Esophagus muscularis mucosa (tissue), 4 donors: ENCODE measurements around the gene GPR179. TPM values are rescaled to one million over a fixed set of nuclear protein-coding genes. Genes with fewer than 3 reads are reported as not detected.
"Not testable (repeated sequence)": the region's sequence is repeated elsewhere in the genome, so short reads cannot be mapped to it uniquely, and the experiment has no call there.

Source experiments
- DNase-seq: peaks from one replicate; pipeline ENCODE4 v3.0.0-alpha.2; 2017; ENCODE audit errors: extremely low spot score
- H3K27ac ChIP-seq, 4 donors: fragments of 200-600 bp; sonication (generic); replicated peaks in 1 of 4; 1 replicate in 3 of 4; 2 replicates in 1 of 4; pipeline ENCODE4 v1.5.1; 2016 to 2019; ENCODE audit warnings: mild to moderate bottlenecking in 1 of 4
- H3K27me3 ChIP-seq, 4 donors: fragments of 200-600 bp; sonication (generic); one replicate each; pipeline versions ENCODE4 v1.5.1 to v1.6.0; 2016 to 2019
- H3K36me3 ChIP-seq, 4 donors: fragments of 200-600 bp; sonication (generic); one replicate each; pipeline ENCODE4 v1.5.1; 2016 to 2019
- H3K4me1 ChIP-seq, 4 donors: fragments of 200-600 bp; sonication (generic); one replicate each; pipeline ENCODE4 v1.5.1; 2016 to 2019
- H3K4me3 ChIP-seq, 4 donors: fragments of 200-600 bp; sonication (generic); 1 replicate in 2 of 4; 2 replicates in 2 of 4; pipeline ENCODE4 v1.5.1; 2016 to 2019; ENCODE audit warnings: mild to moderate bottlenecking in 4 of 4, moderate library complexity in 1 of 4
- H3K9me3 ChIP-seq, 4 donors: fragments of 200-600 bp; sonication (generic); 1 replicate in 3 of 4; 2 replicates in 1 of 4; pipeline ENCODE4 v1.5.1; 2016 to 2019
- CTCF ChIP-seq, 3 experiments: fragments of 200-600 bp in 2 of 3; fragments of 450-650 bp in 1 of 3; sonication (generic) in 2 of 3; IDR thresholded peaks; one replicate each; pipeline ENCODE4 v1.5.1; 2017 to 2019; ENCODE audit warnings: antibody characterized with exemption in 3 of 3, mild to moderate bottlenecking in 2 of 3, moderate library complexity in 1 of 3
- POLR2AphosphoS5 ChIP-seq, 2 donors: sonication (generic); formaldehyde crosslinking; IDR thresholded peaks; one replicate each; pipeline ENCODE4 v1.6.1; 2017; ENCODE audit warnings: antibody characterized with exemption in 2 of 2
- WGBS: methylation state at CpG from one replicate; pipeline ENCODE4 v1.1.5; 2018; 5-methylcytosine and 5-hydroxymethylcytosine counted together
- intact Hi-C: fragments of 100-400 bp; cut with DNase I; formaldehyde crosslinking; loops from one replicate; pipeline ENCODE4 v1.15.1; 2023
- total RNA-seq, 4 donors: library from RNA; depleted of rRNA; stranded (reverse); fragments of >200 nt; gene quantifications; one replicate each; pipeline versions ENCODE4 v1.1.0 to v1.2.1, GENCODE V29; 2016

The GPR179 gene
- total RNA-seq, 4 donors from 2014 or later: under 0.01 to 0.29 TPM; not detected in 2

- H3K27me3 ChIP-seq, H3K9me3 ChIP-seq, intact Hi-C loops, H3K4me1 ChIP-seq: not testable (repeated sequence)
- WGBS: 1% methylated on average over 47 of the region's 48 CpGs
- Histone ChIP-seq H3K36me3 (peaks cover 6 to 22% (median 11%) of the 10 kb centered on the region in 4 donors), H3K27ac (peak within 1 kb of the TSS; percentile 73 to 77 (median 76)), H3K4me3 (peak within 1 kb of the TSS; percentile 52 to 64 (median 56))
- DNase-seq: peak; percentile 98
- TF ChIP-seq POLR2AphosphoS5 (IDR thresholded peaks at IDR 0.05): peak; percentile 46 to 82
- TF ChIP-seq CTCF (IDR thresholded peaks at IDR 0.05): peak in 1 of 3 experiments; percentile 10
These were observed 46.8 kb downstream of the GPR179 start, which contains the start of gene MRPL45 for GRCh38 chr17:38296834-38297517. MRPL45 (plus strand) TSS chr17:38297168; CDS start chr17:38297184, 16 bp downstream.

GRCh38 chr17:38295602-38296365, 48.0 kb downstream of the GPR179 start:
- DNase-seq, H3K9me3 ChIP-seq, H3K4me1 ChIP-seq, intact Hi-C loops, H3K4me3 ChIP-seq, H3K27me3 ChIP-seq: not testable (repeated sequence)
- peak overlapping the region; percentile 73 to 77 (median 76) for H3K27ac ChIP-seq
- peaks cover 0 to 13% (median 7%) of the 10 kb centered on the region in 4 donors for H3K36me3 ChIP-seq
- 68% methylated on average over 16 of the region's 21 CpGs for WGBS

GRCh38 chr17:38289760-38290159, 54.0 kb downstream of the GPR179 start:
- not testable (repeated sequence) for H3K9me3 ChIP-seq

GRCh38 chr17:38288217-38288827, 55.4 kb downstream of the GPR179 start:
- H3K36me3 ChIP-seq, H3K27me3 ChIP-seq, H3K9me3 ChIP-seq, intact Hi-C loops, DNase-seq, H3K27ac ChIP-seq, H3K4me3 ChIP-seq: not testable (repeated sequence)
- WGBS: 58% methylated on average over 10 of the region's 12 CpGs
- peaks cover 7 to 19% (median 14%) of the 10 kb centered on the region in 4 donors for H3K4me1 ChIP-seq
- TF ChIP-seq CTCF (IDR thresholded peaks at IDR 0.05): peak; percentile 16 to 36 (median 30)

More at GRCh38 chr17:38289760-38290159, 54.0 kb downstream of the GPR179 start:
- H3K4me3 ChIP-seq, H3K27ac ChIP-seq, DNase-seq, H3K27me3 ChIP-seq, intact Hi-C loops, H3K36me3 ChIP-seq: not testable (repeated sequence)
- WGBS: 75% methylated on average over 1 of the region's 1 CpG
- H3K4me1 ChIP-seq: peaks cover 7 to 19% (median 14%) of the 10 kb centered on the region in 4 donors

GRCh38 chr17:38286501-38287091, 57.2 kb downstream of the GPR179 start:
- WGBS: 24% methylated on average over 7 of the region's 11 CpGs
- Histone ChIP-seq H3K4me1 (peaks cover 7 to 19% (median 14%) of the 10 kb centered on the region in 4 donors), H3K27ac (peak overlapping the region; percentile 57 to 75 (median 71)), H3K4me3 (peak overlapping the region in 3 of 4 donors; percentile 1 to 32 (median 7))
- TF ChIP-seq POLR2AphosphoS5 (IDR thresholded peaks at IDR 0.05): peak; percentile 46 to 78
- H3K36me3 ChIP-seq, H3K27me3 ChIP-seq, H3K9me3 ChIP-seq, DNase-seq, intact Hi-C loops: not testable (repeated sequence)

- H3K4me3 ChIP-seq, DNase-seq, intact Hi-C loops, H3K9me3 ChIP-seq, H3K27me3 ChIP-seq, H3K36me3 ChIP-seq: not testable (repeated sequence)
- H3K27ac ChIP-seq: peak overlapping the region in 3 of 4 donors; percentile 40 to 67 (median 57)
- H3K4me1 ChIP-seq: peaks cover 7 to 19% (median 14%) of the 10 kb centered on the region in 4 donors
These were observed 57.8 kb downstream of the GPR179 start for GRCh38 chr17:38285994-38286393.

Other genes with a start within 250 kb of the GPR179 start
- gene TBC1D3E, start 216.0 kb downstream of the GPR179 start, total RNA-seq: not detected
- not detected for gene TBC1D3, start 151.4 kb downstream of the GPR179 start, total RNA-seq
- 10 to 100 TPM; 27.6 to 35.3 (median 29.2) TPM for gene MRPL45, start 46.8 kb downstream of the GPR179 start, total RNA-seq
- 10 to 100 TPM; 11.2 to 18.9 (median 13.5) TPM for gene SOCS7, start 7.9 kb upstream of the GPR179 start, total RNA-seq
- 100 to 1,000 TPM in 2 of 4 donors, 10 to 100 TPM in 2; 58.6 to 150 (median 104) TPM for gene ARHGAP23, start 84.5 kb upstream of the GPR179 start, total RNA-seq